Testis (tissue), 2 donors: ENCODE results near the gene USP48.

Source experiments
- POLR2A ChIP-seq: fragments of 450-650 bp; IDR thresholded peaks from one replicate; pipeline ENCODE4 v1.6.1; 2017; ENCODE audit warnings: antibody characterized with exemption, mild to moderate bottlenecking, moderate library complexity
- TF ChIP-seq, protein P1 (sequence below), 3 experiments: fragments of 450-650 bp in 2 of 3; fragments of 200-600 bp in 1 of 3; sonication (generic) in 1 of 3; IDR thresholded peaks; one replicate each; pipeline ENCODE4 v1.5.1; 2016 to 2019; ENCODE audit warnings: antibody characterized with exemption in 3 of 3, mild to moderate bottlenecking in 2 of 3, moderate library complexity in 1 of 3

DNA sequence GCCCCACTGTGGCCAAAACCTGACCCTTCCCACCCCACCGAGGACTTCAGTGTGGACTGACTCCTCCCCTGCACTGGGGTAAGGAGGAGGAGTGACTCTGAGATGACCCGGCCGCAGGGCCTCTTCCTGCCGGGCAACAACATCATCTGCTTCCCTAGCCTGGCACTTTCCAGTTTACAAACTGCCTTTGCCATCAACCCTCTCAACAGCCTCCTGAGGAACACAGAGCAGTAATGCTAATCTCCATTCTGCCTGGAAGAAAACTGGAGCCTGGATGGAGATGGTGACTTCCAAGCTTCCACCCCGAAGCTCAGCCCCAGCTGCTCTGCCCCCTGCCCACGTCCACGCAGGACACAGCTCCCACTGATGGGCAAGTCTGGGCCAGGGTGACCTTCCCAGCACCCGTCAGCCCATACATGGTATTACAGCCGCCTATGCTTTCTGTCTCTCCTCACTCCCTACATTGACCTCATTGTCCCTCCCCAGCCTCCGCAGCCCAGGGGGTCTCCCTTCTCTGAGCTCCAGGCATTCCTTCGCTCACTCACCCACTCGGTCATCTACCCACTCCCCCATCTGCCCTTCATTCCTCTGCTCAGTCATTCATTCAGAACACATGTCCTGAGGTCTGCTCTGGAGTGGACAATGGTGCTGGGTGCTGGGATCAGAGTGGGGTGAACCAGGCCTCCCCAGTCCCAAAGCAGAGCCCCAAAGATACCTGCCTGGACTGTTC is 148.0 kb downstream of the USP48 start:
- TF ChIP-seq, protein P1, sequence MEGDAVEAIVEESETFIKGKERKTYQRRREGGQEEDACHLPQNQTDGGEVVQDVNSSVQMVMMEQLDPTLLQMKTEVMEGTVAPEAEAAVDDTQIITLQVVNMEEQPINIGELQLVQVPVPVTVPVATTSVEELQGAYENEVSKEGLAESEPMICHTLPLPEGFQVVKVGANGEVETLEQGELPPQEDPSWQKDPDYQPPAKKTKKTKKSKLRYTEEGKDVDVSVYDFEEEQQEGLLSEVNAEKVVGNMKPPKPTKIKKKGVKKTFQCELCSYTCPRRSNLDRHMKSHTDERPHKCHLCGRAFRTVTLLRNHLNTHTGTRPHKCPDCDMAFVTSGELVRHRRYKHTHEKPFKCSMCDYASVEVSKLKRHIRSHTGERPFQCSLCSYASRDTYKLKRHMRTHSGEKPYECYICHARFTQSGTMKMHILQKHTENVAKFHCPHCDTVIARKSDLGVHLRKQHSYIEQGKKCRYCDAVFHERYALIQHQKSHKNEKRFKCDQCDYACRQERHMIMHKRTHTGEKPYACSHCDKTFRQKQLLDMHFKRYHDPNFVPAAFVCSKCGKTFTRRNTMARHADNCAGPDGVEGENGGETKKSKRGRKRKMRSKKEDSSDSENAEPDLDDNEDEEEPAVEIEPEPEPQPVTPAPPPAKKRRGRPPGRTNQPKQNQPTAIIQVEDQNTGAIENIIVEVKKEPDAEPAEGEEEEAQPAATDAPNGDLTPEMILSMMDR (IDR thresholded peaks at IDR 0.05) = no peak
- no peak for TF ChIP-seq POLR2A
